Subcutaneous adipose tissue (tissue), 4 donors: ENCODE measurements around the gene SATB2. TPM values are rescaled to one million over a fixed set of nuclear protein-coding genes. Genes with fewer than 3 reads are reported as not detected.

Experiments used
- total RNA-seq, 4 donors: library from RNA; depleted of rRNA; stranded (reverse); fragments of >200 nt; gene quantifications; one replicate each; pipeline ENCODE4 v1.1.0, GENCODE V29; 2016
- TF ChIP-seq, protein P1 (sequence below): fragments of 450-650 bp; IDR thresholded peaks from one replicate; pipeline ENCODE4 v1.5.1; 2016; ENCODE audit warnings: low read depth, mild to moderate bottlenecking, control low read depth, antibody characterized with exemption, moderate library complexity

The SATB2 gene
- 1 to 10 TPM; 4.6 to 9.3 (median 6.0) TPM for total RNA-seq

DNA sequence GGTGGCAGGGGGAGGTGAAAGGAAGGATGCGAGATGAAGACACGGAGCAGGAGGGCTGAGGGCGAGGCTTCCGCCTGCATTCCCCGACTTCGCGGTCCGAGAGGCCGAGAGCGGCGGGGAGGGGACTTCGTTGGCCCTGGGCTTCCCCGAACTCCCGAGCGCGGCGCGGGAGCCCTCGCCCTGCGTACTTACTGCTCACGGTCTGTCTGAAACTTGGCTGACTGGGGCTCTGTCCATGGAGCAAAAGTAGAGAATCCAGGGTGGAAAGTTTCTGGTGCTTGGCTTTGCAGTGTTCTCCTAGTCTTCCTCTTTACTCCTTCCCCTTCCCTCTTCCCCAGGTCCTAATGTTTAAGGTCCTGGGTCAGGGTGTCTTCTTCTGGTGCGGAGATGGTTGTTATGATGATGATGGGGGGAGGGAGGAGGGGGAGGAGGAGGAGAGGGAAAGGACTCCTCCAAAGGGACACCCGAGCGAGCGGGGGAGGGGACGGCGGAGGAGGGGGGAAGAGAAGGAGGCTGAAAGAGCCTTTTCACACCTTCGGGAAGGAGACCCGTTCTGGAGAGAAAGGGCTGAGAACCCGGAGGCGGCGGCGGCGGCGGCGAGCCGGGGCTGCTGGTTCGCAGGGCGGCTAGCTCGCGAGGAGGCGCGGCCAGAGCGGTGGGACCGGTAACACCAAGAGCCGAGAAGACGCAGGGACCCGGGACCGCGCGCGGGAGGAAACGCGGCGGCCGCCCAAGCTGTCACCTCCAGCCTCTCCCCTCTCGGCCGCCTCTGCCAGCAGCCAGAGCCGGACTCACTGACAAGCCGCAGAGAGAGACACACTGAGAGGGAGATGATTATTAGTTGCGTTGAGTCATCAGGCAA is at the start of gene SATB2:
SATB2 (minus strand) TSS at position 793 of the 862 bp plus-strand sequence. CDS start 1,902 bp downstream, outside the sequence.
- TF ChIP-seq, protein P1, sequence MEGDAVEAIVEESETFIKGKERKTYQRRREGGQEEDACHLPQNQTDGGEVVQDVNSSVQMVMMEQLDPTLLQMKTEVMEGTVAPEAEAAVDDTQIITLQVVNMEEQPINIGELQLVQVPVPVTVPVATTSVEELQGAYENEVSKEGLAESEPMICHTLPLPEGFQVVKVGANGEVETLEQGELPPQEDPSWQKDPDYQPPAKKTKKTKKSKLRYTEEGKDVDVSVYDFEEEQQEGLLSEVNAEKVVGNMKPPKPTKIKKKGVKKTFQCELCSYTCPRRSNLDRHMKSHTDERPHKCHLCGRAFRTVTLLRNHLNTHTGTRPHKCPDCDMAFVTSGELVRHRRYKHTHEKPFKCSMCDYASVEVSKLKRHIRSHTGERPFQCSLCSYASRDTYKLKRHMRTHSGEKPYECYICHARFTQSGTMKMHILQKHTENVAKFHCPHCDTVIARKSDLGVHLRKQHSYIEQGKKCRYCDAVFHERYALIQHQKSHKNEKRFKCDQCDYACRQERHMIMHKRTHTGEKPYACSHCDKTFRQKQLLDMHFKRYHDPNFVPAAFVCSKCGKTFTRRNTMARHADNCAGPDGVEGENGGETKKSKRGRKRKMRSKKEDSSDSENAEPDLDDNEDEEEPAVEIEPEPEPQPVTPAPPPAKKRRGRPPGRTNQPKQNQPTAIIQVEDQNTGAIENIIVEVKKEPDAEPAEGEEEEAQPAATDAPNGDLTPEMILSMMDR, result no peak

DNA sequence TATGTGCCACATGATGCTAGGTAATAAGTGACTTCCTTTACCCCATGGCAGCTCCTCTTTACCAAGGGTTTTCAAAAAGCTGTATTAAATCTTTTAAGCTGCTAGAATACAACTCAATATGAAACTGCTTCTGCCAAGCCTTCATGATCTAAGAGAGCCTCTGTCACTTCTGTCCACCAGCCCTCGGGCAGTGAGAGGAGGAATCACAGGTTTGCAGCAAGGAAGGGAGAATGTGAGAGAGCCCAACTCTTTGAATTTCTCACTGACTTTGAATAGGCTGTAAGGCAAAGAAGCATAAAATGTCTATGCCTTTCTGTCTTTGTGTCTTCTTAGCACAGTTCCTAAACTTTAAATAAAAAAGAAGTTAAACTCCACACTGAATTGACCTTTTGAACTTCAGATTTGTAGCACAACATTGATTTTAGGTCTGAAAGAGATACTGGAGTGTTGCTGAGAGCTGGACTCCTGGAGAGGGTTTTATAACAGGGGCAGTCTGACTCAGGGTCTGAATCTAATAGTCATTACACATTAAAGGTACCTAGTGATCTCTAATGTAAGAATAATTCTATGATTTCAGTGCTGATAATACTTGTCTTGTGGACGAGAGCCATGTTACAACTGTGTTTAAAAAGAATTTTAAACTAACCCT is 48.1 kb upstream of the SATB2 start:
- TF ChIP-seq, protein P1, result no peak

DNA sequence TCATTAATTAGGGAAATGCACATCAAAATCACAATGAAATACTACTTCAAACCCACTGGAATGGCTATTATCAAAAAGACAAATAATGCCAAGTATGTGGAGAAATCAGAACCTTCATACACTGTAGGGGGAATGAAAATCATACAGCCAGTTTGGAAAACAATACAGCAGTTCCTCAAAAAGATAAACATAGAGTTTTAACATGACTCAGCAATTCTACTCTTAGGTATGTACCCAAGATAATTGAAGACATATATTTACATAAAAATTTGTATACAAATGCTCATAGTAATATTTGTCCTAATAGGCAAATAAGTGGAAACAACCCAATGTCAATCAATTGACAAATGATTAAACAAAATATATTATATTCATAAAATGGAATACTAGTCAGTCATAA is 45.4 kb upstream of the SATB2 start:
- TF ChIP-seq, protein P1, result no peak

DNA sequence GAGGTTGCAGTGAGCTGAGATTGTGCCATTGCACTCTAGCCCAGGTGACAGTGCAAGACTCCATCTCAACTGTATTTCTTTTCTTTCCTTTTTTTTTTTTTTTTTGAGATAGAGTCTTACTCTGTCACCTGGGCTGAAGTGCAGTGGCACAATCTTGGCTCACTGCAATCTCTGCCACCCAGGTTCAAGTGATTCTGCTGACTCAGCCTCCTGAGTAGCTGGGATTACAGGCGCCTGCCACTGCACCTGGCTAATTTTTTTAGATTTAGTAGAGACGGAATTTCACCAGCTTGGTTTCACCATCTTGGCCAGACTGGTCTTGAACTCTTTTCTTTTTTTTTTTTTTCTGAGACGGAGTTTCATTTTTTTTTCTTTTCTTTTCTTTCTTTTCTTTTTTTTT is 41.3 kb upstream of the SATB2 start:
- TF ChIP-seq, protein P1, result no peak

DNA sequence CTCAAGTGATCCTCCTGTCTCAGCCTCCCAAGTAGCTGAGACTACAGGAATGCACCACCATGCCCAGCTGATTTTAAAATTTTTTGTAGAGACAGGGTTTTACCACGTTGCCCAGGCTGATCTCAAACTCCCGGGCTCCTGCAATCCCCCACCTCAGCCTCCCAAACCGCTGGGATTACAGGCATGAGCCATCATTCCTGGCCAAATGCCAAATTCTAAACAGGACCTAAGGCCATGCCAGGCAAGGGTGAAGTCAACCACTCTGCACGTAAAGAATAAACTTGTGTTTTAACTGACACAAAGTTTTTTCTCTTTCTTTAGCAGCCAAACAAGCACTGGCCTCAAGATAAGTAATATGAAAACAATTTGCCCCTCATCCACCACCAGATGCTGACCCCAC is 37.4 kb upstream of the SATB2 start:
- TF ChIP-seq, protein P1, result no peak

DNA sequence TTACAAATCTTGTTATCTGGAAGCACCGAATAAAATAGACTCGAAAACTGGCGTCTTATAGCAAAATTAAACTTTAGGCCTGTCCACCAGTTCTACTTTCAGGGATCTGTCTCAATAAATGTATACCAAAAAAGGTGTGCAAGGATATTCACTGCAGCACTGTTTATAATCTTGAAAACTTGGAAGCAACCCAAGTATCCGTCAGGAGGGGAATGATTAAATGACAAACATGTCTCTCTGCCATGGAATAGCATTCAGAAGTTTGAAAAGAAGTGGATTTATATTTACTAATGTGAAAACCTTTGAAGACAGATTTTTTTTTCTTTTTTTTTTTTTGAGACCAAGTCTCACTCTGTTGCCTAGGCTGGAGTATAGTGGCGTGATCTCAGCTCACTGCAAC is 32.3 kb upstream of the SATB2 start:
- TF ChIP-seq, protein P1, result no peak

DNA sequence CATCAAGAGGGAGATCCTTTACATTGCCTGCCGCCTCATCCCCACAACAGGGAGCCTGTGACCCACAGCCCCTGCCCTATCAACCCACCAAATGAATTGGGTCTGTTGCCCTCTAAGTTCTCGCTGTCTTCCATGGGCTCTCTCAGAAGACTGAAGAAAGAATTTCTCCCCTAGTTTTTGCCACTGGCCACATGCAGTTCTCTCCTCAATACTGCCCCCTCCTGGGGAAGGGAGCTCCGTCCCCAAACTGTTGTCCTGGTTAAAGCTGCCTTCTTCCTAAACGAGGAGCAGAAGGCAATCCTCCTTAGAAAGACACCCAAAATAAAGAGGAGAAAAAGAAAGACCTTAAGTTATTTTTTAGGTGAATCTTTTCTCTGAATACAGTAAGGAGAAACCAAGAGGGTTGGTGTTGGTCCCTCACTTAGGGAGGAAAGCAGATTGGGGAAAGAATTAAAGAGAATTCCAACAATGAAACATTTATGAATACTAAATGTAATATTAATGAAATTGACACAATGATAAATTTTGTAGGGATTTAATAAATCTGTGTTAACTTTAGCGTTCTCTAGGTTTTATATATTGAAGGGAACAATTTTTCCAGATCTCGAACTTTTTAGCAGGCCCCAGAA is 31.1 kb upstream of the SATB2 start:
- TF ChIP-seq, protein P1, result no peak
